WTC11 (cell line): ENCODE data around the gene DCUN1D3. TPM values are rescaled to one million over a fixed set of nuclear protein-coding genes. Genes with fewer than 3 reads are reported as not detected.

ENCODE experiments used
- ATAC-seq: fragments of 200-7000 bp; cut with Tn5 transposase; 2 replicates; pipeline ENCODE4 v1.10.0; 2021; ENCODE audit warnings: mild to moderate bottlenecking, moderate library complexity
- CTCF ChIA-PET: fragments of 300-600 bp; sonication (Branson Sonifier 250); formaldehyde crosslinking; loops from one replicate; lab custom pipeline; 2021; ENCODE audit warnings: antibody characterized with exemption; lab: Charles Lee
- POLR2A ChIA-PET: fragments of 350-600 bp; sonication (Branson Sonifier 250); formaldehyde crosslinking; loops from one replicate; lab custom pipeline; 2021; ENCODE audit warnings: antibody characterized with exemption; lab: Charles Lee
- DNase-seq: peaks from one replicate; pipeline ENCODE4 v3.0.0; 2021; ENCODE audit warnings: low spot score
- H3K27ac Mint-ChIP-seq: 2 replicates; pipeline ENCODE4 v1.8.0; 2021; ENCODE audit warnings: mixed read lengths
- H3K27me3 Mint-ChIP-seq: 2 replicates; pipeline ENCODE4 v1.8.0; 2021; ENCODE audit warnings: low read depth, mild to moderate bottlenecking, moderate library complexity, mixed read lengths
- H3K36me3 Mint-ChIP-seq: 2 replicates; pipeline ENCODE4 v1.8.0; 2021; ENCODE audit warnings: mixed read lengths
- H3K4me1 Mint-ChIP-seq: 2 replicates; pipeline ENCODE4 v1.8.0; 2022; ENCODE audit warnings: mixed read lengths
- H3K4me3 Mint-ChIP-seq: 2 replicates; pipeline ENCODE4 v1.8.0; 2021; ENCODE audit warnings: mild to moderate bottlenecking, moderate library complexity, mixed read lengths
- H3K9me3 Mint-ChIP-seq: 2 replicates; pipeline ENCODE4 v1.8.0; 2021; ENCODE audit warnings: mixed read lengths
- ARID4B ChIP-seq: sonication (generic); formaldehyde crosslinking; IDR thresholded peaks from 2 replicates; pipeline ENCODE4 v1.8.0; 2023; ENCODE audit warnings: missing genetic modification reagents, mild to moderate bottlenecking, borderline replicate concordance
- E2F4 ChIP-seq: sonication (generic); formaldehyde crosslinking; IDR thresholded peaks from 2 replicates; pipeline ENCODE4 v1.8.1; 2022; ENCODE audit warnings: low read depth, mild to moderate bottlenecking, moderate library complexity, missing genetic modification reagents, borderline replicate concordance
- ELF4 ChIP-seq: sonication (generic); formaldehyde crosslinking; IDR thresholded peaks from 2 replicates; pipeline ENCODE4 v1.8.1; 2022; ENCODE audit warnings: low read depth, mild to moderate bottlenecking, moderate library complexity, missing genetic modification reagents
- FOXJ3 ChIP-seq: sonication (generic); formaldehyde crosslinking; IDR thresholded peaks from 2 replicates; pipeline ENCODE4 v1.9.0; 2021; ENCODE audit warnings: missing genetic modification reagents, mild to moderate bottlenecking, borderline replicate concordance
- HMGXB4 ChIP-seq: sonication (generic); formaldehyde crosslinking; IDR thresholded peaks from 2 replicates; pipeline ENCODE4 v1.8.1; 2023; ENCODE audit warnings: mild to moderate bottlenecking, moderate library complexity, missing genetic modification reagents
- PRRX2 ChIP-seq: fragments of 250-450 bp; sonication (Bioruptor Pico); IDR thresholded peaks from 2 replicates; pipeline ENCODE4 v1.8.0; 2021; ENCODE audit warnings: mild to moderate bottlenecking
- RELA ChIP-seq: sonication (generic); formaldehyde crosslinking; IDR thresholded peaks from 2 replicates; pipeline ENCODE4 v1.8.1; 2022; ENCODE audit warnings: missing genetic modification reagents, mild to moderate bottlenecking, borderline replicate concordance
- TEAD1 ChIP-seq: sonication (generic); formaldehyde crosslinking; IDR thresholded peaks from 2 replicates; pipeline ENCODE4 v1.8.0; 2022; ENCODE audit warnings: mild to moderate bottlenecking, missing genetic modification reagents
- ZNF121 ChIP-seq: sonication (generic); formaldehyde crosslinking; IDR thresholded peaks from 2 replicates; pipeline ENCODE4 v1.8.0; 2023; ENCODE audit warnings: missing genetic modification reagents
- ZNF317 ChIP-seq: sonication (generic); formaldehyde crosslinking; IDR thresholded peaks from 2 replicates; pipeline ENCODE4 v1.8.1; 2023; ENCODE audit warnings: low read depth, mild to moderate bottlenecking, moderate library complexity, missing genetic modification reagents, borderline replicate concordance
- ZNF423 ChIP-seq: fragments of 250-450 bp; sonication (Bioruptor Pico); IDR thresholded peaks from 2 replicates; pipeline ENCODE4 v2.1.2; 2022; ENCODE audit warnings: mild to moderate bottlenecking, moderate library complexity
- total RNA-seq: library from RNA; stranded (reverse); gene quantifications from 3 replicates; pipeline ENCODE4 v1.2.3, GENCODE V29; 2021
- TF ChIP-seq, protein P1 (sequence below): sonication (generic); formaldehyde crosslinking; IDR thresholded peaks from 2 replicates; pipeline ENCODE4 v1.8.0; 2022; ENCODE audit warnings: mild to moderate bottlenecking, missing genetic modification reagents
- TF ChIP-seq, protein P2 (sequence below): sonication (generic); formaldehyde crosslinking; conservative IDR thresholded peaks from 2 replicates; pipeline ENCODE4 v1.8.1; 2023; ENCODE audit warnings: mild to moderate bottlenecking, low read depth, missing genetic modification reagents, moderate library complexity

DCUN1D3 gene
- total RNA-seq, 1 experiment from 2014 or later = 14.7 TPM

DNA sequence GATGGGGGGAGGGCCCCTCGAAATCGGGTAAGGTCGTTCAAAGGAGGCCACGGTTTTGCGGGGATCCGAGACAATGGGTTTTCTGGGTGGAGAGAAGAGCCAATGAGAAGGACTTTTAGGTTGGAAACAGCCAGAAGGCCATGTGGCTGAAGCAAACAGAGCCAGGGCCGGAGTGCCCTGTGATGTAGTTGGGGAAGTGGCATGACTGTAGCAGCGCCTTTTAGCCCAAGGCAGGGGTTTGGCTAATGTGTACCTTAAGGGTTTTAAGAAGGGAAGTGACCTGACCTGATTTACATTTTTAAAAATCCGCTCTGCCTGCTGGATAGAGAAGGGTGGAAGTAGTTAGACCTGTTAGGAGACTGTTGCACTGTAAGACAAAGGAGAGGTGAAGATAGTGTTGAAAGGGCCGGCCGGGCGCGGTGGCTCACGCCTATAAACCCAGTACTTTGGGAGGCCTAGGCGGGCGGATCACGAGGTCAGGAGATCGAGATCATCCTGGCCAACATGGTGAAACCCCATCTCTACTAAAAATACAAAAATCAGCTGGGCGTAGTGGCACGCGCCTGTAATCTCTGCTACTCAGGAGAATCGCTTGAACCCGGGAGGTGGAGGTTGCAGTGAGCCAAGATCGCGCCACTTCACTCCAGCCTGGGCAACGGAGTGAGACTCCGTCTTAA, 1.4 kb upstream of the DCUN1D3 start:
- H3K36me3 Mint-ChIP-seq = peaks cover 14% of the 10 kb centered on the region
- no peaks in the 10 kb centered on the region for H3K9me3 Mint-ChIP-seq
- TF ChIP-seq ZNF121 (CRISPR knock-in tag) = 0 out of 2 replicates have a peak, but pooled peaks have one; percentile 53
- TF ChIP-seq ZNF423 (CRISPR knock-in tag) = no peak
- H3K4me1 Mint-ChIP-seq = peaks cover 51% of the 10 kb centered on the region
- H3K27ac Mint-ChIP-seq = peak overlapping the region; percentile 99
- DNase-seq (peak; percentile 20), ATAC-seq (peak; percentile 12)
- no peaks in the 10 kb centered on the region for H3K27me3 Mint-ChIP-seq
- POLR2A ChIA-PET = interaction anchor here (1.1 kb wide), 1 partner anchor 95 kb away, joined by 3 read pairs; the partner anchor contains the start of genes ERI2 and REXO5
- peak overlapping the region; percentile 83 for H3K4me3 Mint-ChIP-seq
- CTCF ChIA-PET = no interaction called here

- peaks cover 51% of the 10 kb centered on the region for H3K4me1 Mint-ChIP-seq
- H3K27ac Mint-ChIP-seq = peak overlapping the region; percentile 99
- H3K27me3 Mint-ChIP-seq = no peaks in the 10 kb centered on the region
- POLR2A ChIA-PET = interaction anchor here (1.1 to 1.7 kb wide), 3 partner anchors 9 to 95 kb away, joined by 3 to 9 read pairs (median 5); partner anchors contain the start of genes ERI2 and REXO5
- CTCF ChIA-PET = interaction anchor here (1.4 kb wide), 2 partner anchors 51 to 201 kb away, joined by 5 read pairs; no protein-coding TSS in a partner anchor
- TF ChIP-seq PRRX2 (CRISPR knock-in tag) (no peak), RELA (no peak), E2F4 (CRISPR knock-in tag) (0 out of 2 replicates have a peak, but pooled peaks have one; percentile 31), ZNF317 (CRISPR knock-in tag) (no peak)
- DNase-seq = no peak
- peaks cover 14% of the 10 kb centered on the region for H3K36me3 Mint-ChIP-seq
- no peaks in the 10 kb centered on the region for H3K9me3 Mint-ChIP-seq
- peak; percentile 3 for ATAC-seq
- peak overlapping the region; percentile 83 for H3K4me3 Mint-ChIP-seq
These were observed 894 bp upstream of the DCUN1D3 start for GRCh38 chr16:20901068-20901435.

GRCh38 chr16:20899477-20900298, 470 bp downstream of the DCUN1D3 start:
- Mint-ChIP-seq H3K4me3 (peak overlapping the region; percentile 83), H3K36me3 (peaks cover 19% of the 10 kb centered on the region), H3K4me1 (peaks cover 49% of the 10 kb centered on the region), H3K27me3 (no peaks in the 10 kb centered on the region), H3K27ac (peak overlapping the region; percentile 12; the same call in 1 of the 2 replicates), H3K9me3 (no peaks in the 10 kb centered on the region)
- ATAC-seq = no peak
- ChIA-PET CTCF (interaction anchor here (0.5 to 1.4 kb wide), 7 partner anchors 9 to 288 kb away, joined by 3 to 5 read pairs (median 3); no protein-coding TSS in a partner anchor), POLR2A (interaction anchor here (0.6 to 1.7 kb wide), 8 partner anchors 10 to 42 kb away, joined by 3 to 9 read pairs (median 4); no protein-coding TSS in a partner anchor)
- TF ChIP-seq, protein P1, sequence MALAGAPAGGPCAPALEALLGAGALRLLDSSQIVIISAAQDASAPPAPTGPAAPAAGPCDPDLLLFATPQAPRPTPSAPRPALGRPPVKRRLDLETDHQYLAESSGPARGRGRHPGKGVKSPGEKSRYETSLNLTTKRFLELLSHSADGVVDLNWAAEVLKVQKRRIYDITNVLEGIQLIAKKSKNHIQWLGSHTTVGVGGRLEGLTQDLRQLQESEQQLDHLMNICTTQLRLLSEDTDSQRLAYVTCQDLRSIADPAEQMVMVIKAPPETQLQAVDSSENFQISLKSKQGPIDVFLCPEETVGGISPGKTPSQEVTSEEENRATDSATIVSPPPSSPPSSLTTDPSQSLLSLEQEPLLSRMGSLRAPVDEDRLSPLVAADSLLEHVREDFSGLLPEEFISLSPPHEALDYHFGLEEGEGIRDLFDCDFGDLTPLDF = no peak
- TF ChIP-seq, protein P2, sequence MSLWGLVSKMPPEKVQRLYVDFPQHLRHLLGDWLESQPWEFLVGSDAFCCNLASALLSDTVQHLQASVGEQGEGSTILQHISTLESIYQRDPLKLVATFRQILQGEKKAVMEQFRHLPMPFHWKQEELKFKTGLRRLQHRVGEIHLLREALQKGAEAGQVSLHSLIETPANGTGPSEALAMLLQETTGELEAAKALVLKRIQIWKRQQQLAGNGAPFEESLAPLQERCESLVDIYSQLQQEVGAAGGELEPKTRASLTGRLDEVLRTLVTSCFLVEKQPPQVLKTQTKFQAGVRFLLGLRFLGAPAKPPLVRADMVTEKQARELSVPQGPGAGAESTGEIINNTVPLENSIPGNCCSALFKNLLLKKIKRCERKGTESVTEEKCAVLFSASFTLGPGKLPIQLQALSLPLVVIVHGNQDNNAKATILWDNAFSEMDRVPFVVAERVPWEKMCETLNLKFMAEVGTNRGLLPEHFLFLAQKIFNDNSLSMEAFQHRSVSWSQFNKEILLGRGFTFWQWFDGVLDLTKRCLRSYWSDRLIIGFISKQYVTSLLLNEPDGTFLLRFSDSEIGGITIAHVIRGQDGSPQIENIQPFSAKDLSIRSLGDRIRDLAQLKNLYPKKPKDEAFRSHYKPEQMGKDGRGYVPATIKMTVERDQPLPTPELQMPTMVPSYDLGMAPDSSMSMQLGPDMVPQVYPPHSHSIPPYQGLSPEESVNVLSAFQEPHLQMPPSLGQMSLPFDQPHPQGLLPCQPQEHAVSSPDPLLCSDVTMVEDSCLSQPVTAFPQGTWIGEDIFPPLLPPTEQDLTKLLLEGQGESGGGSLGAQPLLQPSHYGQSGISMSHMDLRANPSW (CRISPR knock-in tag) = no peak
- no peak for TF ChIP-seq FOXJ3 (CRISPR knock-in tag)
- TF ChIP-seq TEAD1 = no peak
- TF ChIP-seq ARID4B (CRISPR knock-in tag) = no peak
- TF ChIP-seq ELF4 = no peak
- TF ChIP-seq E2F4 (CRISPR knock-in tag) = no peak
- TF ChIP-seq HMGXB4 (CRISPR knock-in tag) = no peak
- peak; percentile 20 for DNase-seq
